ENCODE data around the gene CSNK1A1.

DNA sequence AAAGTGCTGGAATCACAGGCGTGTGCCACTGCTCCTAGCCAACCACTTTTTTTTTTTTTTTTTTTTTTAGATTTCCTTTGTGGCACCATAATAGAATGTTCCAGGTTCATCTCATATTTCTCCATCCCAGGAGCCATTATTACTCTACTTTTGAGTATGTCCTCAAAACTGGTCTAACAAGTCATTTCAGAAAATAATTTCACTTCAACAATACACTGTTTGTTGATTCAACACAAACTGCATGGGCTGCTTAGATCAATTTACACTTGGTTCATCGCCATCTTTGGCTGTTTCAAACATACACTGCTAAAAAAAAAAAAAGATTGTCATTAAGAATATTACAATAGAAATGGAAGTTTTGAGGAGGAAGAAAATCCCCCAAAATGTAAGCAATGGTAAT lies 57.9 kb downstream of the CSNK1A1 start:
- TF ChIP-seq CTCF (conservative IDR thresholded peaks at IDR 0.05) (no peak), EZH2 (IDR thresholded peaks at IDR 0.05; ENCODE audit: low read depth) (no peak)
